Panc1 (cell line): ENCODE data around the gene SMAGP. TPM values are rescaled to one million over a fixed set of nuclear protein-coding genes. Genes with fewer than 3 reads are reported as not detected.

Experiments used
- ATAC-seq: fragments of 200-7000 bp; cut with Tn5 transposase; 2 replicates; pipeline ENCODE4 v1.9.1; 2020; ENCODE audit warnings: mild to moderate bottlenecking, moderate library complexity
- BruUV-seq: library from RNA; stranded (reverse); fragments of 400-500 nt; replicated peaks from 2 replicates; lab custom pipeline; 2021; lab: Mats Ljungman, UMichigan
- CTCF ChIA-PET: fragments of 300-600 bp; sonication (Branson Sonifier 250); formaldehyde crosslinking; loops from one replicate; lab custom pipeline; 2022; ENCODE audit warnings: antibody characterized with exemption; lab: Charles Lee
- POLR2A ChIA-PET: fragments of 300-600 bp; sonication (Branson Sonifier 250); formaldehyde crosslinking; loops from one replicate; lab custom pipeline; 2022; ENCODE audit warnings: antibody characterized with exemption; lab: Charles Lee
- DNase-seq: peaks from one replicate; pipeline ENCODE4 v3.0.0-alpha.2; 2010; ENCODE audit warnings: low read depth, low spot score
- H3K27ac ChIP-seq: 2 replicates; pipeline ENCODE4 v1.5.1; 2011; ENCODE audit warnings: mild to moderate bottlenecking, low read length, inconsistent platforms
- H3K27me3 ChIP-seq: fragments of 200-500 bp; sonication (Bioruptor generic); 2 replicates; pipeline ENCODE4 v1.6.0; 2014; ENCODE audit warnings: low read length, inconsistent platforms; ENCODE audit not compliant: control insufficient read depth, insufficient read depth
- H3K36me3 ChIP-seq: fragments of 200-500 bp; sonication (Bioruptor generic); 2 replicates; pipeline ENCODE4 v1.5.1; 2014; ENCODE audit warnings: inconsistent platforms, mild to moderate bottlenecking, low read length, moderate library complexity; ENCODE audit not compliant: control insufficient read depth, insufficient read depth
- H3K4me1 ChIP-seq: 2 replicates; pipeline ENCODE4 v1.5.1; 2011; ENCODE audit warnings: inconsistent platforms, mild to moderate bottlenecking, low read length, moderate library complexity; ENCODE audit not compliant: control insufficient read depth, insufficient read depth
- H3K4me3 ChIP-seq, 2 experiments: 2 replicates each; pipeline ENCODE4 v1.5.1; 2011 to 2012; ENCODE audit warnings: low read depth in 2 of 2, low read length in 2 of 2, mild to moderate bottlenecking in 2 of 2, inconsistent platforms in 1 of 2, moderate library complexity in 1 of 2
- H3K9me3 ChIP-seq: fragments of 200-500 bp; sonication (Bioruptor generic); 2 replicates; pipeline ENCODE4 v1.5.1; 2014; ENCODE audit warnings: low read depth, mild to moderate bottlenecking, inconsistent platforms, low read length, moderate library complexity; ENCODE audit not compliant: control insufficient read depth, insufficient read depth
- CTCF ChIP-seq: fragments of 450-650 bp; IDR thresholded peaks from 2 replicates; pipeline ENCODE4 v1.5.1; 2017; ENCODE audit warnings: mild to moderate bottlenecking
- POLR2AphosphoS5 ChIP-seq: IDR thresholded peaks from 2 replicates; pipeline ENCODE4 v1.6.1; 2012; ENCODE audit warnings: mild to moderate bottlenecking, low read depth, low read length, moderate library complexity
- REST ChIP-seq, 2 experiments: IDR thresholded peaks; 2 replicates each; pipeline ENCODE4 v1.6.1; 2011 to 2012; ENCODE audit warnings: low read depth in 2 of 2, control low read depth in 1 of 2, low read length in 1 of 2, mild to moderate bottlenecking in 1 of 2, moderate library complexity in 1 of 2; ENCODE audit not compliant: insufficient read depth in 1 of 2
- SIN3A ChIP-seq: IDR thresholded peaks from 2 replicates; pipeline ENCODE4 v1.6.1; 2012; ENCODE audit warnings: low read depth, mild to moderate bottlenecking, low read length, moderate library complexity, borderline replicate concordance; ENCODE audit not compliant: insufficient read depth
- TCF7L2 ChIP-seq: IDR thresholded peaks from 2 replicates; pipeline ENCODE4 v1.6.1; 2011; ENCODE audit warnings: mild to moderate bottlenecking, low read depth, low read length, inconsistent platforms
- in situ Hi-C: cut with HindIII; loops from 2 replicates; pipeline ENCODE4 v1.10.0; 2016; ENCODE audit warnings: low sequenced_read_pairs, low pct_unique_long_range_greater_than_20kb
- intact Hi-C: fragments of 100-400 bp; cut with micrococcal nuclease; formaldehyde crosslinking; loops from one replicate; pipeline ENCODE4 v1.10.0; 2022; ENCODE audit not compliant: unreplicated experiment
- total RNA-seq: library from RNA; stranded (reverse); gene quantifications from one replicate; pipeline ENCODE4 v1.2.1, GENCODE V29; 2021; ENCODE audit not compliant: unreplicated experiment

SMAGP gene
- total RNA-seq, 1 experiment from 2014 or later, result 2.4 TPM

GRCh38 chr12:51264297-51264696, 5.9 kb downstream of the SMAGP start:
- H3K9me3 ChIP-seq, result no peaks in the 10 kb centered on the region
- in situ Hi-C loops, result no loop called here
- H3K36me3 ChIP-seq, result no peaks in the 10 kb centered on the region
- intact Hi-C loops, result no loop called here
- ATAC-seq (no peak), DNase-seq (no peak)
- no peaks in the 10 kb centered on the region for H3K4me1 ChIP-seq
- BruUV-seq, result no TSS peak
- ChIA-PET CTCF (interaction anchor here (0.6 to 3.0 kb wide), 3 partner anchors 77 to 273 kb away, joined by 9 to 11 read pairs (median 10); no protein-coding TSS in a partner anchor), POLR2A (no interaction called here)
- TF ChIP-seq SIN3A (no peak), REST (IDR thresholded peaks at IDR 0.05; ENCODE audit: insufficient read depth in 1 of 2, low read depth in 2 of 2, low read length in 1 of 2) (no peak)
- no peak overlapping the region for H3K4me3 ChIP-seq
- no peaks in the 10 kb centered on the region for H3K27me3 ChIP-seq
- no peak overlapping the region for H3K27ac ChIP-seq

- intact Hi-C loops, result no loop called here
These were observed 6.9 kb downstream of the SMAGP start for GRCh38 chr12:51263341-51263740.

More at GRCh38 chr12:51263341-51263740, 6.9 kb downstream of the SMAGP start:
- Histone ChIP-seq H3K27ac (no peak overlapping the region), H3K4me3 (no peak overlapping the region), H3K36me3 (no peaks in the 10 kb centered on the region), H3K9me3 (no peaks in the 10 kb centered on the region), H3K4me1 (no peaks in the 10 kb centered on the region), H3K27me3 (no peaks in the 10 kb centered on the region)
- no peak for DNase-seq
- in situ Hi-C loops, result no loop called here
- TF ChIP-seq POLR2AphosphoS5, result no peak
- TF ChIP-seq REST (IDR thresholded peaks at IDR 0.05; ENCODE audit: insufficient read depth in 1 of 2, low read depth in 2 of 2, low read length in 1 of 2), result no peak
- TF ChIP-seq SIN3A, result no peak
- no peak for TF ChIP-seq CTCF
- TF ChIP-seq TCF7L2, result no peak
- POLR2A ChIA-PET, result interaction anchor here (0.7 kb wide), 1 partner anchor 18 kb away, joined by 3 read pairs; no protein-coding TSS in a partner anchor
- no peak for ATAC-seq
- no TSS peak for BruUV-seq
- CTCF ChIA-PET, result interaction anchor here (0.6 to 3.0 kb wide), 2 partner anchors 9 to 78 kb away, joined by 3 to 11 read pairs; no protein-coding TSS in a partner anchor
